HPDE6-E6E7 (cell line): ENCODE results near the gene SLC6A17.

Source experiments
- DNase-seq: peaks from one replicate; pipeline ENCODE4 v3.0.0; 2011; ENCODE audit warnings: missing footprints; ENCODE audit errors: extremely low spot score

SLC6A17 gene

GRCh38 chr1:110240476-110241210 is 90.3 kb downstream of the SLC6A17 start:
- DNase-seq: no peak

- DNase-seq: no peak
These were observed 91.2 kb downstream of the SLC6A17 start for GRCh38 chr1:110241516-110241915.

GRCh38 chr1:110242062-110242461 is 91.8 kb downstream of the SLC6A17 start:
- no peak for DNase-seq

GRCh38 chr1:110242731-110243130 is 92.4 kb downstream of the SLC6A17 start:
- DNase-seq: no peak

- no peak for DNase-seq
These were observed 92.9 kb downstream of the SLC6A17 start for GRCh38 chr1:110243146-110243545.

GRCh38 chr1:110243574-110243973 is 93.3 kb downstream of the SLC6A17 start:
- DNase-seq: no peak

- DNase-seq: no peak
These were observed 95.8 kb downstream of the SLC6A17 start for GRCh38 chr1:110245876-110246620.

GRCh38 chr1:110248746-110249145 is 98.5 kb downstream of the SLC6A17 start:
- DNase-seq: no peak

GRCh38 chr1:110249256-110249655 is 99.0 kb downstream of the SLC6A17 start:
- DNase-seq: no peak

GRCh38 chr1:110250008-110250407 is 99.7 kb downstream of the SLC6A17 start:
- DNase-seq: no peak

GRCh38 chr1:110250749-110251148 is 100.5 kb downstream of the SLC6A17 start:
- no peak for DNase-seq
